Adrenal gland (tissue), 12 donors: ENCODE data around the gene KIAA0513. TPM values are rescaled to one million over a fixed set of nuclear protein-coding genes. Genes with fewer than 3 reads are reported as not detected.

Experiments
- DNase-seq, 7 donors: peaks; one replicate each; pipeline ENCODE4 v3.0.0-alpha.2; 2019 to 2020
- H3K27ac ChIP-seq, 5 donors: fragments of 200-600 bp; sonication (generic) in 4 of 5; 1 replicate in 3 of 5; 2 replicates in 2 of 5; pipeline versions ENCODE4 v1.5.1 to v1.8.0; 2016 to 2020; ENCODE audit warnings: mild to moderate bottlenecking in 1 of 5
- H3K27me3 ChIP-seq: fragments of 200-600 bp; 2 replicates; pipeline ENCODE4 v1.8.0; 2021
- H3K36me3 ChIP-seq, 2 donors: fragments of 200-600 bp; replicated peaks in 1 of 2; 1 replicate in 1 of 2; 2 replicates in 1 of 2; pipeline versions ENCODE4 v1.5.1 to v1.8.0; 2018 to 2022
- H3K4me1 ChIP-seq, 2 donors: fragments of 200-600 bp; replicated peaks in 1 of 2; 1 replicate in 1 of 2; 2 replicates in 1 of 2; pipeline versions ENCODE4 v1.5.1 to v1.8.0; 2018 to 2021
- H3K4me3 ChIP-seq, 4 donors: fragments of 200-600 bp; sonication (generic) in 3 of 4; one replicate each; pipeline ENCODE4 v1.5.1; 2016 to 2018
- H3K9me3 ChIP-seq, 3 donors: fragments of 200-600 bp; sonication (generic) in 1 of 3; replicated peaks in 1 of 3; 1 replicate in 2 of 3; 2 replicates in 1 of 3; pipeline versions ENCODE4 v1.5.1 to v1.8.0; 2016 to 2021
- POLR2A ChIP-seq, 2 donors: fragments of 450-650 bp; IDR thresholded peaks; one replicate each; pipeline ENCODE4 v1.6.1; 2017; ENCODE audit warnings: antibody characterized with exemption in 2 of 2, mild to moderate bottlenecking in 2 of 2, moderate library complexity in 1 of 2
- WGBS, 4 donors: extraction: QIAGEN DNeasy Blood & Tissue Kit in 2 of 4; methylation state at CpG; one replicate each; pipeline versions ENCODE4 v1.1.5 to v1.1.7; 2013 to 2017; 5-methylcytosine and 5-hydroxymethylcytosine counted together
- intact Hi-C, 2 donors: fragments of 100-400 bp; cut with DNase I; formaldehyde crosslinking; loops; one replicate each; pipeline versions ENCODE4 v1.14.1 to v1.15.0; 2022 to 2023
- polyA plus RNA-seq, 3 donors: library from polyadenylated mRNA; stranded (reverse); fragments of 200-250 nt in 2 of 3; fragments of 350-450 nt in 1 of 3; fragmentation: Illumina TruSeq in 1 of 3; extraction: RNeasy Lipid Tissue Mini Kit (QIAGEN cat#74804) in 1 of 3; gene quantifications; one replicate each; pipeline ENCODE4 v1.2.3, GENCODE V29; 2013 to 2014
- total RNA-seq, 9 donors: library from RNA; depleted of rRNA in 4 of 9; stranded (reverse); fragments of >200 nt in 4 of 9; fragments of 120-200 nt in 1 of 9; fragmentation: NEBNext Ultra II Directional in 1 of 9; extraction: Animal tissue kit (Norgen Biotek cat#: 25700) in 1 of 9; gene quantifications; one replicate each; pipeline versions ENCODE4 v1.1.0 to v1.2.4, GENCODE V29; 2013 to 2023
- TF ChIP-seq, protein P1 (sequence below), 6 experiments: fragments of 450-650 bp in 4 of 6; fragments of 200-600 bp in 2 of 6; sonication (generic) in 1 of 6; IDR thresholded peaks; 1 replicate in 5 of 6; 2 replicates in 1 of 6; pipeline versions ENCODE4 v1.5.1 to v1.8.0; 2016 to 2021; ENCODE audit warnings: antibody characterized with exemption in 6 of 6, mild to moderate bottlenecking in 2 of 6, moderate library complexity in 1 of 6
- donor health status: healthy with polysubstance abuse.
- donor health status: Bipolar disorder and iron deficiency.
- donor health status: DM: yes; HTN: yes; CAD: no.
- donor health status: DM: no; HTN: no; CAD: no.
- donor health status: DM: no; HTN: no; CAD: no.
- donor health status: DM: yes; HTN: yes; CAD: no.

The KIAA0513 gene
- total and polyA plus RNA-seq, 12 donors: 7.5 to 36.7 (median 17.8) TPM

DNA sequence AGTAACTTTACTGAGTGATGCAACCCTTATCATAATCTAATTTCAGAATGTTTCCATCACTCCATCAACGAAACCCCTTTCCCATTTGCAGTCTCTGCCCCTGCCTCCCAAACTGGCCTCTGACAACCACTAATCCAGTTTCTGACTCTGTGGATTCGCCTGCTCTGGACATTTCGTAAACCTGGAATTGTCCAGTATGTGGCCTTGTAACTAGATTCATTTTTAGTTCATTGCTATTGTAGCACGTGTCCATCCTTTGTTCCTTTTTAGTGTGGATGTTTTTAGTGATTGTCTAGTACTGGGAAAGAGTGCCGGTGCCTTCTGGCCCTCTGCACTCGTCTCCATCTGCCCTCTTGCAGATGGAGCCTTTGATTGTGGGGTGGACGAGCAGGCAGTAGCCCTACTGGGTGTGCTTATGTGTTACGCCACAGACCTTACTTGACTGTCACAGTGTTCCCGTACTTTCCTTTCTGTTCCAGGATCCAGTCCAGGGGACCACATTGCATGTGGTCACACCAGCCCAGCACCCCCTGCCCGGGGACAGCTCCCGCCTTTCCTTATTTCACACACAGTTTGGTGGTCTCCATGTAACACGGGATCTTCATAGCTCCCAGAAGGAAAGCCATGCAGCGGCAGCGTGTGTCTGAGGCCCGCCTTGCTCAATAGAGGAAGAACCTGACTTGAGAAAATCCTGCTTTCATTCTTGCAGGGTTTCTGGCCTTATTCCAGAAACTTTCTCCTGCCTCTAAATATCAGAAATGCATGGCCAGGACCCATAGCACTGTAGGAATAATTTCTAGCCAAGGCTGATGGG, 8.8 kb downstream of the KIAA0513 start:
- H3K36me3 ChIP-seq: no peaks in the 10 kb centered on the region
- TF ChIP-seq, protein P1, sequence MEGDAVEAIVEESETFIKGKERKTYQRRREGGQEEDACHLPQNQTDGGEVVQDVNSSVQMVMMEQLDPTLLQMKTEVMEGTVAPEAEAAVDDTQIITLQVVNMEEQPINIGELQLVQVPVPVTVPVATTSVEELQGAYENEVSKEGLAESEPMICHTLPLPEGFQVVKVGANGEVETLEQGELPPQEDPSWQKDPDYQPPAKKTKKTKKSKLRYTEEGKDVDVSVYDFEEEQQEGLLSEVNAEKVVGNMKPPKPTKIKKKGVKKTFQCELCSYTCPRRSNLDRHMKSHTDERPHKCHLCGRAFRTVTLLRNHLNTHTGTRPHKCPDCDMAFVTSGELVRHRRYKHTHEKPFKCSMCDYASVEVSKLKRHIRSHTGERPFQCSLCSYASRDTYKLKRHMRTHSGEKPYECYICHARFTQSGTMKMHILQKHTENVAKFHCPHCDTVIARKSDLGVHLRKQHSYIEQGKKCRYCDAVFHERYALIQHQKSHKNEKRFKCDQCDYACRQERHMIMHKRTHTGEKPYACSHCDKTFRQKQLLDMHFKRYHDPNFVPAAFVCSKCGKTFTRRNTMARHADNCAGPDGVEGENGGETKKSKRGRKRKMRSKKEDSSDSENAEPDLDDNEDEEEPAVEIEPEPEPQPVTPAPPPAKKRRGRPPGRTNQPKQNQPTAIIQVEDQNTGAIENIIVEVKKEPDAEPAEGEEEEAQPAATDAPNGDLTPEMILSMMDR (IDR thresholded peaks at IDR 0.05): no peak
- TF ChIP-seq POLR2A (IDR thresholded peaks at IDR 0.05): peak in 1 of 2 donors; percentile 7
- peak in 2 of 7 donors; percentile 42 for DNase-seq
- no peak overlapping the region for H3K4me3 ChIP-seq
- no peaks in the 10 kb centered on the region for H3K27me3 ChIP-seq
- WGBS, 4 donors: 68 to 77% (median 71%) methylated on average over 15 of the region's 15 CpGs
- H3K9me3 ChIP-seq: no peaks in the 10 kb centered on the region
- H3K27ac ChIP-seq: peak overlapping the region; percentile 22 to 93 (median 69)
- H3K4me1 ChIP-seq: peaks cover 11 to 24% of the 10 kb centered on the region in 2 donors
- intact Hi-C loops: no loop called here

- peak in 1 of 2 donors; percentile 42 for TF ChIP-seq POLR2A (IDR thresholded peaks at IDR 0.05)
- TF ChIP-seq, protein P1 (IDR thresholded peaks at IDR 0.05): no peak
- H3K27ac ChIP-seq: peak overlapping the region; percentile 22 to 93 (median 69)
- peak; percentile 76 to 91 (median 88) for DNase-seq
- no peaks in the 10 kb centered on the region for H3K36me3 ChIP-seq
- H3K9me3 ChIP-seq: no peaks in the 10 kb centered on the region
- no peaks in the 10 kb centered on the region for H3K27me3 ChIP-seq
- 50 to 71% (median 55%) methylated on average over 7 of the region's 7 CpGs for WGBS, 4 donors
- intact Hi-C loops: no loop called here
- H3K4me3 ChIP-seq: no peak overlapping the region
- H3K4me1 ChIP-seq: peaks cover 11 to 24% of the 10 kb centered on the region in 2 donors
Measured at GRCh38 chr16:85037050-85037410, 9.4 kb downstream of the KIAA0513 start.

DNA sequence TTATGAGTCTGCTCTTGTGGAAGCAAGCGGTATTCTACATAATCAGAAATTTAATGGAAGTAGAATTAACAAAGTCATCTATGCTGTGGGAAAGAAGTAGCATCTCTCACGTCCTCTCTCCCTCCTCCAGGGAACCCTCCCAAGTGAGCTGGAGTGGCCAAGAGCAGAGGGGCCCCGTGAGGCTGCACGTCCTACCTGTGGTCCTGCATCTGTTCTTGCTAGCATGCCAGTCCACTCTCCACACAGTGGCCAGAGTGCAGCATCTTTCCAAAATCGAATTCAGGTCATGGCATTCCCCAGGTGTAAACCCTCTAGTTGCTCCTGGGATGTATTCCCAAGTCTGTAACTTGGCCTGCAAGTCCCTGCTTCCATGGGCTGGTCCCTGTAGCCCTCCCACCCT, 10.1 kb downstream of the KIAA0513 start:
- no peaks in the 10 kb centered on the region for H3K9me3 ChIP-seq
- peak overlapping the region in 3 of 5 donors; percentile 69 to 93 (median 80) for H3K27ac ChIP-seq
- no peak for DNase-seq
- TF ChIP-seq, protein P1 (IDR thresholded peaks at IDR 0.05): no peak
- TF ChIP-seq POLR2A (IDR thresholded peaks at IDR 0.05): no peak
- H3K4me1 ChIP-seq: peaks cover 11 to 24% of the 10 kb centered on the region in 2 donors
- H3K27me3 ChIP-seq: no peaks in the 10 kb centered on the region
- 93 to 95% (median 94%) methylated on average over 5 of the region's 5 CpGs for WGBS, 4 donors
- no peaks in the 10 kb centered on the region for H3K36me3 ChIP-seq
- no peak overlapping the region for H3K4me3 ChIP-seq
- intact Hi-C loops: no loop called here

GRCh38 chr16:85040685-85041084, 13.1 kb downstream of the KIAA0513 start:
- no peaks in the 10 kb centered on the region for H3K27me3 ChIP-seq
- DNase-seq: no peak
- TF ChIP-seq POLR2A (IDR thresholded peaks at IDR 0.05): no peak
- TF ChIP-seq, protein P1 (IDR thresholded peaks at IDR 0.05): no peak
- 93 to 96% (median 95%) methylated on average over 6 of the region's 6 CpGs for WGBS, 4 donors
- peaks cover 11 to 17% of the 10 kb centered on the region in 2 donors for H3K4me1 ChIP-seq
- H3K27ac ChIP-seq: no peak overlapping the region
- no peaks in the 10 kb centered on the region for H3K9me3 ChIP-seq
- H3K4me3 ChIP-seq: no peak overlapping the region
- intact Hi-C loops: no loop called here
- H3K36me3 ChIP-seq: no peaks in the 10 kb centered on the region
